HAP-1 (cell line): Measurements from ENCODE around the gene COL8A1.

Experiments used
- DNase-seq, 2 experiments: peaks; one replicate each; pipeline ENCODE4 v3.0.0-alpha.2; 2016 to 2020; ENCODE audit warnings: low spot score in 2 of 2
- H3K27me3 ChIP-seq: fragments of 250-450 bp; sonication (Bioruptor Pico); 2 replicates; pipeline ENCODE4 v1.5.1; 2020; ENCODE audit warnings: low read depth, mild to moderate bottlenecking, moderate library complexity
- H3K36me3 ChIP-seq: fragments of 250-450 bp; sonication (Bioruptor Pico); replicated peaks from 2 replicates; pipeline ENCODE4 v1.5.1; 2020; ENCODE audit warnings: mild to moderate bottlenecking
- H3K4me1 ChIP-seq: fragments of 250-450 bp; sonication (Bioruptor Pico); 2 replicates; pipeline ENCODE4 v1.5.1; 2020; ENCODE audit warnings: mild to moderate bottlenecking
- H3K4me3 ChIP-seq: fragments of 250-450 bp; sonication (Bioruptor Pico); 2 replicates; pipeline ENCODE4 v1.5.1; 2020; ENCODE audit warnings: mild to moderate bottlenecking, moderate library complexity
- H3K9me3 ChIP-seq: fragments of 250-450 bp; sonication (Bioruptor Pico); 2 replicates; pipeline ENCODE4 v1.5.1; 2020; ENCODE audit warnings: mild to moderate bottlenecking, moderate library complexity
- in situ Hi-C: fragments of 300-500 bp; cut with MboI; formaldehyde crosslinking; loops from 3 replicates; pipeline ENCODE4 v1.14.3; 2020; ENCODE audit warnings: low sequenced_read_pairs, inconsistent platforms, mixed read lengths

The COL8A1 gene

GRCh38 chr3:99803297-99803696 is 164.9 kb downstream of the COL8A1 start:
- in situ Hi-C loops = no loop called here
- Histone ChIP-seq H3K4me1 (peaks cover 9% of the 10 kb centered on the region), H3K4me3 (no peak overlapping the region), H3K27me3 (no peaks in the 10 kb centered on the region), H3K9me3 (peaks cover 3% of the 10 kb centered on the region; the same call in 1 of the 2 replicates), H3K36me3 (no peaks in the 10 kb centered on the region)
- DNase-seq = no peak

- no peaks in the 10 kb centered on the region for H3K27me3 ChIP-seq
- in situ Hi-C loops = no loop called here
These were observed 166.8 kb downstream of the COL8A1 start for GRCh38 chr3:99805160-99805559.

GRCh38 chr3:99808163-99808794 is 169.9 kb downstream of the COL8A1 start:
- Histone ChIP-seq H3K4me3 (no peak overlapping the region), H3K9me3 (peaks cover 3% of the 10 kb centered on the region; the same call in 1 of the 2 replicates), H3K36me3 (no peaks in the 10 kb centered on the region), H3K4me1 (no peaks in the 10 kb centered on the region), H3K27me3 (no peaks in the 10 kb centered on the region)
- in situ Hi-C loops = no loop called here
- peak; percentile 72 to 77 for DNase-seq

More at GRCh38 chr3:99805160-99805559, 166.8 kb downstream of the COL8A1 start:
- no peaks in the 10 kb centered on the region for H3K4me1 ChIP-seq
- peaks cover 3% of the 10 kb centered on the region; the same call in 1 of the 2 replicates for H3K9me3 ChIP-seq
- DNase-seq = no peak
- H3K4me3 ChIP-seq = no peak overlapping the region
- no peaks in the 10 kb centered on the region for H3K36me3 ChIP-seq

GRCh38 chr3:99809565-99809964 is 171.2 kb downstream of the COL8A1 start:
- no peaks in the 10 kb centered on the region for H3K27me3 ChIP-seq
- DNase-seq = no peak
- no peaks in the 10 kb centered on the region; the same call in 1 of the 2 replicates for H3K9me3 ChIP-seq
- in situ Hi-C loops = no loop called here
- H3K36me3 ChIP-seq = no peaks in the 10 kb centered on the region
- H3K4me3 ChIP-seq = no peak overlapping the region
- H3K4me1 ChIP-seq = no peaks in the 10 kb centered on the region

GRCh38 chr3:99810403-99810802 is 172.0 kb downstream of the COL8A1 start:
- DNase-seq = no peak
- Histone ChIP-seq H3K4me3 (no peak overlapping the region), H3K9me3 (no peaks in the 10 kb centered on the region), H3K27me3 (no peaks in the 10 kb centered on the region), H3K4me1 (no peaks in the 10 kb centered on the region), H3K36me3 (no peaks in the 10 kb centered on the region)
- in situ Hi-C loops = no loop called here

- peaks cover 13% of the 10 kb centered on the region for H3K4me1 ChIP-seq
- DNase-seq = peak in 1 of 2 experiments; percentile 33
These were observed 178.6 kb downstream of the COL8A1 start for GRCh38 chr3:99817047-99817436.

GRCh38 chr3:99817437-99818240 is 179.2 kb downstream of the COL8A1 start, which contains the start of gene CMSS1:
Gene CMSS1 (plus strand): TSS chr3:99817862.
- Histone ChIP-seq H3K4me1 (peaks cover 13% of the 10 kb centered on the region), H3K27me3 (no peaks in the 10 kb centered on the region), H3K36me3 (no peaks in the 10 kb centered on the region), H3K9me3 (no peaks in the 10 kb centered on the region), H3K4me3 (peak within 1 kb of the TSS; percentile 63)
- in situ Hi-C loops = no loop called here
- peak; percentile 77 to 96 for DNase-seq

More at GRCh38 chr3:99817047-99817436, 178.6 kb downstream of the COL8A1 start:
- no peaks in the 10 kb centered on the region for H3K9me3 ChIP-seq
- H3K36me3 ChIP-seq = no peaks in the 10 kb centered on the region
- in situ Hi-C loops = no loop called here
- peak overlapping the region; percentile 63 for H3K4me3 ChIP-seq
- no peaks in the 10 kb centered on the region for H3K27me3 ChIP-seq

- H3K27me3 ChIP-seq = no peaks in the 10 kb centered on the region
- peak overlapping the region; percentile 63 for H3K4me3 ChIP-seq
- H3K4me1 ChIP-seq = peaks cover 16% of the 10 kb centered on the region
- DNase-seq = no peak
- no peaks in the 10 kb centered on the region for H3K9me3 ChIP-seq
- no peaks in the 10 kb centered on the region for H3K36me3 ChIP-seq
- in situ Hi-C loops = no loop called here
These were observed 180.4 kb downstream of the COL8A1 start for GRCh38 chr3:99818818-99819217.

GRCh38 chr3:99823723-99824711 is 185.6 kb downstream of the COL8A1 start:
- no peaks in the 10 kb centered on the region for H3K36me3 ChIP-seq
- in situ Hi-C loops = no loop called here
- DNase-seq = peak in 1 of 2 experiments; percentile 16

GRCh38 chr3:99825004-99825640 is 186.7 kb downstream of the COL8A1 start:
- DNase-seq = peak in 1 of 2 experiments; percentile 38
- in situ Hi-C loops = loop anchor here (25.0 kb wide), 2 partner anchors 237 to 762 kb away; no protein-coding TSS in a partner anchor
- Histone ChIP-seq H3K36me3 (no peaks in the 10 kb centered on the region), H3K27me3 (no peaks in the 10 kb centered on the region), H3K9me3 (no peaks in the 10 kb centered on the region), H3K4me3 (no peak overlapping the region), H3K4me1 (peaks cover 19% of the 10 kb centered on the region)

More at GRCh38 chr3:99823723-99824711, 185.6 kb downstream of the COL8A1 start:
- no peaks in the 10 kb centered on the region for H3K9me3 ChIP-seq
- H3K27me3 ChIP-seq = no peaks in the 10 kb centered on the region
- H3K4me3 ChIP-seq = no peak overlapping the region
- H3K4me1 ChIP-seq = peaks cover 23% of the 10 kb centered on the region

GRCh38 chr3:99829844-99830243 is 191.4 kb downstream of the COL8A1 start:
- in situ Hi-C loops = loop anchor here (10.0 to 25.0 kb wide), 3 partner anchors 232 to 757 kb away; no protein-coding TSS in a partner anchor
- H3K36me3 ChIP-seq = no peaks in the 10 kb centered on the region
- H3K4me3 ChIP-seq = no peak overlapping the region
- H3K4me1 ChIP-seq = peaks cover 9% of the 10 kb centered on the region
- H3K27me3 ChIP-seq = no peaks in the 10 kb centered on the region
- no peaks in the 10 kb centered on the region for H3K9me3 ChIP-seq
- no peak for DNase-seq

- DNase-seq = no peak
- H3K27me3 ChIP-seq = no peaks in the 10 kb centered on the region
- H3K9me3 ChIP-seq = no peaks in the 10 kb centered on the region
- no peaks in the 10 kb centered on the region for H3K36me3 ChIP-seq
- no peak overlapping the region for H3K4me3 ChIP-seq
- in situ Hi-C loops = loop anchor here (10.0 to 25.0 kb wide), 3 partner anchors 229 to 754 kb away; no protein-coding TSS in a partner anchor
- H3K4me1 ChIP-seq = peaks cover 9% of the 10 kb centered on the region
These were observed 195.3 kb downstream of the COL8A1 start for GRCh38 chr3:99833617-99834205.
